A549 (cell line): ENCODE results near the gene ABHD1. TPM values are rescaled to one million over a fixed set of nuclear protein-coding genes. Genes with fewer than 3 reads are reported as not detected.

ENCODE experiments used
- ATAC-seq, 2 experiments: fragments of 200-7000 bp in 1 of 2; fragments of >200 bp in 1 of 2; cut with Nextera tagmentation in 1 of 2; cut with Tn5 transposase in 1 of 2; 3 replicates each; pipeline versions ENCODE4 v1.8.0 to v1.9.1; 2018 to 2020; ENCODE audit warnings: mild to moderate bottlenecking in 1 of 2, moderate library complexity in 1 of 2
- CTCF ChIA-PET: fragments of 300-600 bp; sonication (Branson Sonifier 250); formaldehyde crosslinking; extraction: SDS; loops from one replicate; lab custom pipeline; 2021; ENCODE audit warnings: antibody characterized with exemption, inconsistent platforms; lab: Yijun Ruan, JAX
- POLR2A ChIA-PET: fragments of 350-600 bp; formaldehyde crosslinking; extraction: SDS; loops from one replicate; lab custom pipeline; 2021; ENCODE audit warnings: antibody characterized with exemption, inconsistent platforms; lab: Yijun Ruan, JAX
- DNase-seq, 2 experiments: peaks; one replicate each; pipeline versions ENCODE4 v3.0.0 to v3.0.0-alpha.2; 2011 to 2016; ENCODE audit warnings: low read depth in 1 of 2, low spot score in 1 of 2
- FAIRE-seq: peaks from 2 replicates; lab custom pipeline; 2011; peaks lifted over from hg19 to GRCh38; lab: Jason Lieb, UNC
- H3K27ac ChIP-seq, 2 experiments: fragments of >200 bp; sonication (Bioruptor Twin); formaldehyde crosslinking; 3 replicates each; pipeline ENCODE4 v1.5.1; 2016 to 2017
- H3K4me1 ChIP-seq: fragments of >200 bp; sonication (Bioruptor Twin); formaldehyde crosslinking; 3 replicates; pipeline ENCODE4 v1.6.1; 2016
- H3K4me2 ChIP-seq: fragments of >200 bp; sonication (Bioruptor Twin); formaldehyde crosslinking; 3 replicates; pipeline ENCODE4 v1.6.1; 2016
- H3K4me3 ChIP-seq: fragments of >200 bp; sonication (Bioruptor Twin); formaldehyde crosslinking; 3 replicates; pipeline ENCODE4 v1.5.1; 2016
- H3K9me3 ChIP-seq: fragments of >200 bp; sonication (Bioruptor Twin); formaldehyde crosslinking; 3 replicates; pipeline ENCODE4 v1.6.1; 2016
- ATOH8 ChIP-seq: fragments of 250-450 bp; sonication (Bioruptor Pico); IDR thresholded peaks from 2 replicates; pipeline ENCODE4 v1.5.0; 2020; ENCODE audit warnings: low read depth, mild to moderate bottlenecking, moderate library complexity
- CBX2 ChIP-seq: fragments of 200-600 bp; sonication (generic); IDR thresholded peaks from 2 replicates; pipeline ENCODE4 v1.6.1; 2016; ENCODE audit warnings: low read depth, mild to moderate bottlenecking, borderline replicate concordance
- CHD2 ChIP-seq: fragments of 150-350 bp; IDR thresholded peaks from 2 replicates; pipeline ENCODE4 v1.6.1; 2014; ENCODE audit warnings: low read length; ENCODE audit not compliant: partially characterized antibody
- CHD4 ChIP-seq: fragments of 200-600 bp; sonication (generic); IDR thresholded peaks from 2 replicates; pipeline ENCODE4 v1.6.1; 2016; ENCODE audit warnings: antibody characterized with exemption, mild to moderate bottlenecking, borderline replicate concordance
- E2F6 ChIP-seq: IDR thresholded peaks from 2 replicates; pipeline ENCODE4 v1.6.1; 2012; ENCODE audit warnings: low read depth, borderline replicate concordance
- ESRRA ChIP-seq: fragments of 150-350 bp; IDR thresholded peaks from 2 replicates; pipeline ENCODE4 v1.6.1; 2014; ENCODE audit warnings: mild to moderate bottlenecking, low read length, borderline replicate concordance
- FOSB ChIP-seq: fragments of 250-450 bp; sonication (Bioruptor Pico); IDR thresholded peaks from 2 replicates; pipeline ENCODE4 v1.5.0; 2020; ENCODE audit warnings: mild to moderate bottlenecking, moderate library complexity
- FOSL2 ChIP-seq, 2 experiments: fragments of 450-650 bp in 1 of 2; fragments of >200 bp in 1 of 2; sonication (Bioruptor Twin) in 1 of 2; formaldehyde crosslinking; IDR thresholded peaks; 2 replicates each; pipeline versions ENCODE4 v1.5.0 to v1.6.1; 2016 to 2020; ENCODE audit warnings: mild to moderate bottlenecking in 1 of 2, moderate library complexity in 1 of 2
- FOXS1 ChIP-seq: fragments of 250-450 bp; sonication (Bioruptor Pico); IDR thresholded peaks from 2 replicates; pipeline ENCODE4 v1.5.0; 2020; ENCODE audit warnings: mild to moderate bottlenecking, moderate library complexity
- GATA3 ChIP-seq: IDR thresholded peaks from 2 replicates; pipeline ENCODE4 v1.6.1; 2012; ENCODE audit warnings: borderline replicate concordance
- HDAC2 ChIP-seq: fragments of 200-600 bp; sonication (generic); IDR thresholded peaks from 2 replicates; pipeline ENCODE4 v1.6.1; 2016
- HES2 ChIP-seq: fragments of >200 bp; sonication (Bioruptor Twin); formaldehyde crosslinking; IDR thresholded peaks from 2 replicates; pipeline ENCODE4 v1.6.1; 2016
- HOXB5 ChIP-seq: fragments of 250-450 bp; sonication (Bioruptor Pico); IDR thresholded peaks from 2 replicates; pipeline ENCODE4 v1.5.0; 2020; ENCODE audit warnings: mild to moderate bottlenecking, moderate library complexity
- JUN ChIP-seq, 2 experiments: fragments of >200 bp; sonication (Bioruptor Twin); formaldehyde crosslinking; IDR thresholded peaks; 2 replicates in 1 of 2; 3 replicates in 1 of 2; pipeline ENCODE4 v1.6.1; 2016 to 2017
- KDM1A ChIP-seq: fragments of 200-600 bp; sonication (generic); IDR thresholded peaks from 2 replicates; pipeline ENCODE4 v1.6.1; 2016; ENCODE audit warnings: low read depth, mild to moderate bottlenecking
- KDM5A ChIP-seq: fragments of 200-600 bp; sonication (generic); IDR thresholded peaks from 2 replicates; pipeline ENCODE4 v1.6.1; 2016; ENCODE audit warnings: antibody characterized with exemption, mild to moderate bottlenecking
- NFE2L2 ChIP-seq: fragments of 150-350 bp; conservative IDR thresholded peaks from 2 replicates; pipeline ENCODE4 v1.6.1; 2014; ENCODE audit warnings: low read length
- NR3C1 ChIP-seq: fragments of >200 bp; sonication (Bioruptor Twin); formaldehyde crosslinking; IDR thresholded peaks from 3 replicates; pipeline ENCODE4 v1.6.1; 2017
- PBX3 ChIP-seq: IDR thresholded peaks from 2 replicates; pipeline ENCODE4 v1.6.1; 2012
- PHF8 ChIP-seq: fragments of 200-600 bp; sonication (generic); IDR thresholded peaks from 2 replicates; pipeline ENCODE4 v1.6.1; 2016; ENCODE audit warnings: low read depth, mild to moderate bottlenecking, antibody characterized with exemption, moderate library complexity, borderline replicate concordance
- POLR2AphosphoS2 ChIP-seq: conservative IDR thresholded peaks from 2 replicates; pipeline ENCODE4 v1.6.1; 2012; ENCODE audit warnings: low read length, improper control_type of control experiment, inconsistent platforms
- RARB ChIP-seq: fragments of 250-450 bp; sonication (Bioruptor Pico); IDR thresholded peaks from 2 replicates; pipeline ENCODE4 v1.8.0; 2021; ENCODE audit warnings: mild to moderate bottlenecking, moderate library complexity
- SMC3 ChIP-seq: fragments of >200 bp; sonication (Bioruptor Twin); formaldehyde crosslinking; IDR thresholded peaks from 3 replicates; pipeline ENCODE4 v1.6.1; 2018; ENCODE audit warnings: inconsistent platforms
- SREBF2 ChIP-seq: fragments of 450-650 bp; IDR thresholded peaks from 2 replicates; pipeline ENCODE4 v1.6.1; 2014; ENCODE audit warnings: mild to moderate bottlenecking, moderate library complexity
- TFCP2L1 ChIP-seq: fragments of 250-450 bp; sonication (Bioruptor Pico); IDR thresholded peaks from 2 replicates; pipeline ENCODE4 v1.5.0; 2021; ENCODE audit warnings: mild to moderate bottlenecking
- TP53 ChIP-seq: fragments of 250-450 bp; sonication (Bioruptor Pico); IDR thresholded peaks from 2 replicates; pipeline ENCODE4 v1.5.0; 2021; ENCODE audit warnings: mild to moderate bottlenecking, moderate library complexity
- USF2 ChIP-seq: fragments of 450-650 bp; IDR thresholded peaks from 2 replicates; pipeline ENCODE4 v1.6.1; 2014; ENCODE audit warnings: antibody characterized with exemption
- ZC3H11A ChIP-seq: fragments of 450-650 bp; IDR thresholded peaks from 2 replicates; pipeline ENCODE4 v1.6.1; 2014; ENCODE audit warnings: antibody characterized with exemption, mild to moderate bottlenecking
- ZSCAN20 ChIP-seq: fragments of 250-450 bp; sonication (Bioruptor Pico); IDR thresholded peaks from 2 replicates; pipeline ENCODE4 v1.8.0; 2022; ENCODE audit warnings: mild to moderate bottlenecking, moderate library complexity
- WGBS: methylation state at CpG from one replicate; pipeline ENCODE4 v1.1.6; 2017; ENCODE audit errors: missing lambda C conversion rate; 5-methylcytosine and 5-hydroxymethylcytosine counted together
- polyA plus RNA-seq, 4 experiments: library from polyadenylated mRNA; depleted of rRNA in 3 of 4; stranded (reverse); fragments of >200 nt; fragmentation: RNase III in 1 of 4; extraction: RNeasy Plus Mini Kit Qiagen cat#74134 plus additional on column Dnase treatment in 1 of 4; gene quantifications; 2 replicates in 3 of 4; 3 replicates in 1 of 4; pipeline ENCODE4 v1.2.3, GENCODE V29; 2011 to 2017

The ABHD1 gene
- polyA plus RNA-seq, 2 of the 4 experiments (the other 2 are of a cell fraction) = 0.96 to 1.9 TPM

- H3K4me3 ChIP-seq = no peak overlapping the region
- WGBS = 85% methylated on average over 14 of the region's 14 CpGs
- no peak overlapping the region for H3K4me2 ChIP-seq
Observed at GRCh38 chr2:27079233-27080139, 44.1 kb upstream of the ABHD1 start.

GRCh38 chr2:27080140-27080469, 43.5 kb upstream of the ABHD1 start:
- Histone ChIP-seq H3K27ac (no peak overlapping the region), H3K4me2 (no peak overlapping the region), H3K4me3 (no peak overlapping the region), H3K4me1 (peaks cover 9% of the 10 kb centered on the region), H3K9me3 (no peaks in the 10 kb centered on the region)
- DNase-seq = no peak
- TF ChIP-seq SMC3 (no peak), ZSCAN20 (CRISPR knock-in tag) (no peak), PBX3 (no peak), USF2 (no peak), POLR2AphosphoS2 (no peak), CBX2 (no peak), TP53 (no peak), SREBF2 (no peak), ZC3H11A (no peak), KDM5A (no peak), NR3C1 (no peak), RARB (CRISPR knock-in tag) (no peak), NFE2L2 (no peak)
- ATAC-seq = no peak
- ChIA-PET POLR2A (no interaction called here), CTCF (interaction anchor here (0.6 to 15.3 kb wide), 9 partner anchors 10 to 200 kb away, joined by 3 to 253 read pairs (median 5); partner anchors contain the start of genes AGBL5 and OST4)
- WGBS = 87% methylated on average over 7 of the region's 7 CpGs
- no peak for FAIRE-seq

More at GRCh38 chr2:27079233-27080139, 44.1 kb upstream of the ABHD1 start:
- ChIA-PET CTCF (interaction anchor here (0.5 to 15.3 kb wide), 10 partner anchors 8 to 234 kb away, joined by 3 to 253 read pairs (median 4); partner anchors contain the start of gene OST4), POLR2A (no interaction called here)
- ATAC-seq (no peak), FAIRE-seq (no peak), DNase-seq (no peak)
- H3K9me3 ChIP-seq = no peaks in the 10 kb centered on the region
- H3K4me1 ChIP-seq = peaks cover 7% of the 10 kb centered on the region
- TF ChIP-seq HES2 (no peak), HOXB5 (CRISPR knock-in tag) (no peak), KDM1A (no peak), JUN (IDR thresholded peaks at IDR 0.05) (no peak), FOSL2 (IDR thresholded peaks at IDR 0.05) (no peak), FOSL2 (CRISPR knock-in tag; IDR thresholded peaks at IDR 0.05) (no peak), TP53 (no peak), SREBF2 (no peak), FOXS1 (CRISPR knock-in tag) (no peak), ATOH8 (CRISPR knock-in tag) (no peak)
- no peak overlapping the region for H3K27ac ChIP-seq

GRCh38 chr2:27080603-27080936, 43.0 kb upstream of the ABHD1 start:
- no peak for FAIRE-seq
- H3K4me3 ChIP-seq = no peak overlapping the region
- ChIA-PET CTCF (interaction anchor here (0.6 to 15.3 kb wide), 15 partner anchors 10 to 278 kb away, joined by 3 to 253 read pairs (median 4); partner anchors contain the start of genes AGBL5 and OST4), POLR2A (interaction anchor here (1.0 to 3.3 kb wide), 4 partner anchors 8 to 29 kb away, joined by 3 to 18 read pairs (median 10); partner anchors contain the start of genes AGBL5 and OST4)
- no peak overlapping the region for H3K4me2 ChIP-seq
- DNase-seq = no peak
- H3K4me1 ChIP-seq = peaks cover 12% of the 10 kb centered on the region
- ATAC-seq = no peak
- H3K9me3 ChIP-seq = no peaks in the 10 kb centered on the region
- 96% methylated on average over 14 of the region's 14 CpGs for WGBS
- peak overlapping the region in 1 of 2 experiments; percentile 41; a peak in 1 of 6 replicates for H3K27ac ChIP-seq
- TF ChIP-seq JUN (IDR thresholded peaks at IDR 0.05) (no peak), RARB (CRISPR knock-in tag) (no peak), CHD2 (no peak), HES2 (no peak), FOSB (CRISPR knock-in tag) (no peak), ESRRA (no peak), GATA3 (no peak), CBX2 (no peak), TFCP2L1 (CRISPR knock-in tag) (no peak), ATOH8 (CRISPR knock-in tag) (no peak), E2F6 (no peak), CHD4 (no peak), HDAC2 (no peak), PHF8 (no peak)
